NCI-H1436 (cell line): ENCODE data around the gene PARP1.
"Not testable (repeated sequence)": the region's sequence is repeated elsewhere in the genome, so short reads cannot be mapped to it uniquely, and the experiment has no call there.

ENCODE experiments used
- DNase-seq: peaks from one replicate; lab custom pipeline; 2025; lab: John Stamatoyannopoulos, UW

The PARP1 gene

DNA sequence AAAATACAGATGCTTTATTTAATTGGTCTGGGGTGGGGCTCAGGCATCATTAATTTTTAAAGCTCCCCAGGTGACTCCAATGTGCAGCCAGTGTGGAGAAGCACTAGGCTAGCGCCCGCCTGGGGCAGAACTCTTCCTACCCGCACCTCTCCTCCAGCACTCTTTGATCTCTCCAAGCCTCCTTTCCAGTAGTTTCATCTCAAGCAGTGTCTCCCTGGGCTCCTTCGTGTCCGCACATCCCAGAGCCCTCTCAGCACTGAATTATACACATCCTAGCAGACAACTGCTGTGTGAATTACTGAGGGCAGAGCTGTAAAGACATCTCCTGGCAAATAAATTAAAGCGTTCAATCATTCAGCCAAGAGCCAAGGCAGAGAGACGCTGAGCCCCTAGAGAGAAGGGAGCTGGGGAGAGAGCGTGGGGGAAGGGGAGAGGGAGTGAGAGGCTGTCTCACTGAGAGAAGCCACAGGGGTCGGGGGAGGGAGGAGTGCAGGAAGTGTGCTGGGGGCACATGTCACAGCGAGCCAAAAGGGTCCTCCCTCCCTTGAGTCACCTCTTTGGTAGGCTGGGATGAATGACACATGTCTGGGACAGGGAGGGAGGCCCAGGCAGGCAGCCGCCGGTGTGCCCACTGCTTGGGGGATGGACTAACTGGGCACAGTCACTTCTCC lies 21.0 kb upstream of the PARP1 start:
- DNase-seq, result peak; percentile 69

DNA sequence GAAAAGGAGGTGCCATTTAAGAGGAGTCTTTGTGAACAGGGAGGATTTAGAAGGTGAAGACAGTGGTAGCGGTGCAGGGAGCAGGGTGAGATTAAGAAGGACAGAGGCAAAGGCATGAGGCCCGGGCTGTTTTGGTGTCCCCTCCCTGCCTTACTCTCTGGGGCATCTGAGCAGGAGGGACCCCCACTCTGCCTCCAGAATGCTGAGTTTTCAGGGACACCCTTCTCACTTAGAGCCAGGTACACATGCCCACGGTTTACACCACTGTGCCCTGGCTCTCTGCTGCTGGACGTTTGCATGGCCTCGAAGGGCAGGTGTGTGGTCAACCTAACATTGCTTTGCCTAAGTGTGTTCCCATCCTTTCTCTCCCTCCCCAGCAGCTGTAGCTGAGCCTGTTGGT lies 20.5 kb upstream of the PARP1 start:
- no peak for DNase-seq

DNA sequence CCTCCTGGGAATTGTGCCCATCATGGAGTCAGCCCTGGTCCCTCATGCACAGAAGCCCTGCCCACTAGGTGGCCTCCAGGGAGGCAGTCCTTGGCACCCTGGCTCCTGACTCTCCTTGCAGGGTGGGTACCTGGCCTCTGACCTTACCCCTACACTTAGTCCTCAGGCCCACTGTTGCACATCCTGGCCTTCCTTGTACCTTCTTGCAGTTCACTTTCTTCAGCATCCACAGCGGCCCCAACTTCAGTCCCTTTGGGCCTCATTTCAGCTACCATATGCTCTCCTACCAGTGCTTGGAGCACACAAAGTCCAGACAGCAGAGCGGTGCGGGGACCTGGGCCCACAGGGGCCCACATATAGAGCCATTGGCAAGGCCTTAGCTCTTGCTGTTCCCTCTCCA lies 19.2 kb upstream of the PARP1 start:
- DNase-seq, result no peak

DNA sequence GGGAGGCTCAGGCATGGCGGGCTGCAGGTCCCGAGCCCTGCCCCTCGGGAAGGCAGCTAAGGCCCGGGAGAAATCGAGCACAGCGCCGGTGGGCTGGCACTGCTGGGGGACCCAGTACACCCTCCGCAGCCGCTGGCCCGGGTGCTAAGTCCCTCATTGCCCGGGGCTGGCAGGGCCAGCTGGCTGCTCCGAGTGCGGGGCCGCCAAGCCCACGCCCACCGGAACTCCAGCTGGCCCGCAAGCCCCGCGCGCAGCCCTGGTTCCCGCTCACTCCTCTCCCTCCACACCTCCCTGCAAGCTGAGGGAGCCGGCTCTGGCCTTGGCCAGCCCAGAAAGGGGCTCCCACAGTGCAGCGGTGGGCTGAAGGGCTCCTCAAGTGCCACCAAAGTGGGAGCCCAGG lies 18.5 kb upstream of the PARP1 start:
- not testable (repeated sequence) for DNase-seq

DNA sequence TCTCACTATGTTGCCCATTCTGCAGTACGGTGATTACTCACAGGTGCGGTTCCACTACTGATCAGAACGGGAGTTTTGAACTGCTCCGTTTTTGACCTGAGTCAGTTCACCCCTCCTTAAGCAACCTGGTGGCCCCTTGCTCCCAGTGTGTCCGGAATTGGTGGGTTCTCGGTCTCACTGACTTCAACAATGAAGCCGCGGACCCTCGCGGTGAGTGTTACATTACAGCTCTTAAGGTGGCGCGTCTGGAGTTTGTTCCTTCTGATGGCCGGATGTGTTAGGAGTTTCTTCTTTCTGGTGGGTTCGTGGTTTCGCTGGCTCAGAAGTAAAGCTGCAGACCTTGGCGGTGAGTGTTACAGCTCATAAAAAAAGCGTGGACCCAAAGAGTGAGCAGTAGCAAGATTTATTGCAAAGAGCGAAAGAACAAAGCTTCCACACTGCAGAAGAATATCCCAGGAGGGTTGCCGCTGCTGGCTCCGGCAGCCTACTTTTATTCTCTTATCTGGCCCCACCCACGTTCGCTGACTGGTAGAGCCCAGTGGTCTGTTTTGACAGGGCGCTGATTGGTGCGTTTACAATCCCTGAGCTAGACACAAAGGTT lies 17.6 kb upstream of the PARP1 start:
- DNase-seq, result no peak

DNA sequence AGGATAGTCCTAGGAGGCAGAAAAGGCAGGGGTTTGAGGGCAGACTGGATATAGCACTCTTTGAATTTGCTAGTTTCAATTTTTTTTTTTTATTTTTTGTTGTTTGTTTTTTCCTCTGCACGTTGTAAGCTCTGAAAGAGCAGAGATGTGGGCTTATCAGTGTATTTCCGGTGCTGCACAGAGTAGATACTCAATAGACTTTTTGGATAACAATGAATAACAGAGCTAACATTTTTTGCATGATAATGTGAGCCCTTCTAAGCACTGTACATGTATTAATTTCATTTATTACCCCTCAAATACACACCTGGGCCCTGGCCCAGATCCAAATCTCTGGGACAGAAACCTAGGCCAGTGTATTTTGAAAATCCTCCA lies 17.1 kb upstream of the PARP1 start:
- no peak for DNase-seq

DNA sequence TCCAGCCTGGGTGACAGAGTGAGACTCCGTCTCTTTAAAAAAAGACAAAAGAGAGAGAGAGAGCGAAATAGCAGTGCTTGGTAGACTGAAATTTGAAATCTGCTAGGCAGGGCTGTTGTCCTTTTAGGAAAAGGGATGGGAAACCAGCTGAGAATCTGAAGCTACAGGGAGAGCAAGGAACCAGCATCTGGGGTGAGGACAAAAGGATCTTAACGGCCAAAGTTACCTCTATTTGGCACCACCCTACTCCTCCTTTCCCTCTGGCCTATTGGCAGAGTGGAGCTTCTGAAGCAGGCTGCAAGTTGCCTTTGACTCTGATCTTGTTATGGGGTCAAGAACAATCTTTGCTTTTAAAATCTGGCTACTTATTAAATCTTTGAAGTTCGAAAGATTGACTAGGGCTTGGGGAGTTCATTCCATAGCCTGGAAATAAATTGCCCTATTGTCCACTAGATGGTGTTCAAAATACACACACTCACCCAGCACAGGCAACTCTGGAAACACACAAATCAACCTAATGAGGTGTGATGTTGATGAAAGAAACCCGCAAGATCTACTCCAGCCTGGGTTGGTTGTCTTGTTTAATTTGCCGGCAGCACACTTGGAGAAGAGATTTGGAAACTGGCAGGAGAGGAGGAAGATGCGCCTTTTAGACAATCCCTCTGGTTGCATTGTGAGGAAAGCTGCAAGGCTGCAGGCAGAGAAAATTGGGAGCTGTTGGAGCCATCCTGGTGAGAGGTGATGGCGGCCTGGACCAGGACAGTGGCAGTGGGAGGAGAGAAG lies 16.5 kb upstream of the PARP1 start:
- DNase-seq, result peak; percentile 63

DNA sequence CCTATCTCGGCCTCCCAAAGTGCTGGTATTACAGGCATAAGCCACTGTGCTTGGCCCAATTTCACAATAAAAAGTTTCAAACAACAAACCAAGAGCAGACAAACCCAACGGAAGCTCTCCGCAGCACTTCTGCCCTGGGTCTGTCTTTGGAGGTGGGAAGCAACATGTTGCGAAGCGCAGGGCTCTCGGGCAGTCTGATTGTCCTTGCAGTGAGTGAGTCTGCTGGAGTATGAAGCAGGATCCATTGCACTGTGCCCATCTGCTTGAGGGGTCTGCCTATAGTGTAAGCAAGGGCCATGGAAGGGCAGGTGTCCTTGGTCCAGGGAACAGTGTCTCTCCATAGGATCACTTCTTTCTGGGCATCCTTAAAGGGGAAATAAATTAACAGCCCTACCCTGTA lies 14.6 kb upstream of the PARP1 start:
- DNase-seq, result no peak

DNA sequence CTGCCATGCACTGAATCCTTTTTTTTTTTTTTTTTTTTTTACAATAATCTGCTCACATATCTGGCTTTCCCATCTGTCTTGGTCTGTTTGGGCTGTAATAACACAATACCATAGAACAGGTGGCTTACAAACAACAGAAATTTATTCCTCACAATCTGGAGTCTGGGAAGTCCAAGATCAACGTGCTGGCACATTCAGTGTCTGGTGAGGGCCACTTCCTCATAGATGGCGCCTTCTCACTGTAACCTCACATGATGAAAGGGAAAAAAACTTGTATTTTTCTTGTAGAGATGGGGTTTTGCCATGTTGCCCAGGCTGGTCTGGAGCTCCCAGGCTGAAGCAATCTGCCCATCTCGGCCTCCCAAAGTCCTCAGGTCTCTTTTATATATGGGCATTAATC lies 13.0 kb upstream of the PARP1 start:
- DNase-seq, result no peak

DNA sequence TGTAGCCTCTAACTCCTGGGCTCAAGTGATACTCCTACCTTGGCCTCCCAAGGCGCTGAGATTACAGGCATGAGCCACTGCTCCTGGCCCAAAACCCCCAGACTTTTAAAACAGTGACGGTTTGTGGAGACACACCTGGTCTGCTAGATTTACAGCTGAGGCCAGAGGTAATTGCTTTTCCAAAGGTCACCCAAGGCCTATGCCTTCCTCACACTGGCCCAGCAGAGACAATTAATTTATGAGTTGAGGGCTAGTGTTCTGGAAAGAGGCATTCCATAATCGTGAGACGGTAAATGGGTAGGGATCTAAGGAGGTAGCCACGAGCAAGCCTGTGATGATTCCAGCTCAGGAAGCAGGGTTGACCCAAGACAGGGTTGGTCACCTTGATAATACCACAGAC lies 12.4 kb upstream of the PARP1 start:
- no peak for DNase-seq

DNA sequence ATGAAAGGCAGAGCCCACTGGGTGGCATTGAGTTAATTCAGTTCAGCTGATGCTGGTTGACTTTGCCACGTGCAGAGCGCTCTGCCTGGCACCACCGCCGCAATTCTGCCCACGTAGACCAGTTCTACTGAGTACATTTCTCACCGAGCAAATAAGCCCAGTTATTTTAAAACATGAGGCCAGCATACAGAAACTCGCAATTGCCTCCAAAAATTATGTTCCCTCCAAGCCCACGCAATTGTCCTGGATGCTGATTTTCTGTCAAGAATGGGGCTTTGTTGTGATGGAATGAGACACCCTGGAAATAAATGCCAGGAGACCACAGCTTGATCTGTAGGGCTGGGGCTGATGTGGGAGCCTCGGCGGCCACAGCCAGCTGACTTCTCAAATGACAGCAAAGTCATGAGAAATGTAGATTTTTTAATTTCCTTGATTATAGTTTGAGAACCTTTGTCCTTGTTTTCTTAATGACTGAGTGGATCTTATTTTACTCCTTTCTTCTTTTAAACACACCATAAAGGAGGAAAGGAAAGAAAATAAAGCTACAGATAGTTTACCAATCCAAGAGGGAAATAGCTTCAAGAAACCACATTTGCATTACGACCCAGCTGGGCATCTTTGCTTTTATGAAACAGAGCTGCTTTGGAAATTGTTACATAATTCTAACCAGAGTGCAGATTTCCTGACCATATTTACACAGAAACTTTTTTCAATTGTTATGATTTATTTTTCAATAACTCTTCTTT lies 11.6 kb upstream of the PARP1 start:
- no peak for DNase-seq

DNA sequence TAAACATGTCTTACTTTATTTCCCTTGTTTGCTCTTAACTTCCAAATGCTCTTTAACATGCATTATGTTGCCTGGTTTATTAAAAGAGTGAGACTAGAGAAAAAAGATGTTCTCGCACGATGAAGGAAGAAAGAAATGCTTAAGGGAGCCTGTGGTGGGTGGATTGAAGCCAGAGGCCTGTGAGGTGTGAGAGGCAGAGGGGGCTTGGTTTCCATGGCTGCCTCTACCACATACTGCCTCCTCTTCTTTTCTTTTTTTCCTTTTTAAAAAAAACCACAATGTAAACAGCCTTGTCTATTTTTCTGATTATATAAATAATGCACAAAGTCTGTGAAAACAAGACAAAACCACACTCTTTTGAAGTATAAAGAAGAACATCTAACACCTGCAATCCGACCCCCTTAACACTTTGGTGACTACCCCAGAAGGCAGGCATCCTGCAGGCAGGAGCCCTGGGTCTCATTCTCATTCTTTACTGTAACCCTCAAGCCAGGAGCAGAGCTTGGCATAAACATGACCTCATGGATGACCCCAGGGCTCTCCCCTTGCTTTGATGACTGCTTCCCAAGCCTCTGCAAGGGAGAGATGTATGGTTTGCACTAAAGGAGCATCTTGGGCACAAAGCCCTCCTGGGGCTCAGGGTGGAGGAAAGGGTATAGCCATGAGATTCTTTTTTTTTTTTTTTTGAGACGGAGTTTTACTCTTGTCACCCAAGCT lies 10.1 kb upstream of the PARP1 start:
- no peak for DNase-seq

DNA sequence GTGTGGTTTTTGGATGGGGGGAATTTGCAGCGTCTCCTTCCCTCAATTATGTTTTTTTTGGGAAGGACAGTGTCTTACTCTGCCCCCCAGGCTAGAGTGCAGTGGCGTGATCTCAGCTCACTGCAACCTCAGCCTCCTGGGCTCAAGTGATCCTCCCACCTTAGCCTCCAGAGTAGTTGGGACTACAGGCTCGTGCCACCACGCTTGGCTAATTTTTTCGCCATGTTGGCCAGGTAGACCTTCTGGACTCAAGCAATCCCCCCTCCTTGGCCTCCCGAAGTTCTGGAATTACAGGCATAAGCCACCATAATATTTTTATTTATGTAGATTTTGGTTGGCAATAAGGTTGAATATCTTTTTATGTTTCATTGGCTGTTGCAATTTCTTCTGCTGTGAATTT lies 9.5 kb upstream of the PARP1 start:
- no peak for DNase-seq

DNA sequence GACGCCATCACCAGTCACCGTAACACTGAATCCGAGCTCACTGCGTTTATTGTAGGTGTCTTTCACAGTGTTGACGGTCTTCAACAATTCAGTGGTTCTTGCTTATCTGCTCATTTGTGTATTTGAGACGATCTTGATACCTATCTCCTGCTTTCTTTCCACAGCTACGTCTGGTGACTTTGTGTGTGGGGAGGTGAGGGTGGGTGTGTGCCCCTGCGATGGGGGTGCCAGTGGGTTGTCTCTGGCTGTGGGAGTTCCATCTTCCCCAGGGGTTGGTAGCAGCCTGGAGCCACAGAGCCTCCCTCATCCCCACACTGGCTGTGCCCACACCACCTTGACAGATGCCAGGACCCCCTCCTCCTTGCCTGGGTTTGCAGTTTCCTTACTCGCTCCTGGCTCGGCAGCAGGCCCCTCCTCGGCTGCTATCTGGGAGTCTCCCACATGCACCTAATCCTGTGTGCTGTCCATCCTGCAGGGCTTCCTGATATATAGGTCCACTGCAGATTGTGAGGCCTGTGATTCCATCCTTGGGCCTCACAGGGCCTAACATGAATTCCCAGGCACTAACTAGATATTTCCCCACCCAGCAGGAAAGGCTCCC lies 6.3 kb upstream of the PARP1 start:
- DNase-seq, result no peak

DNA sequence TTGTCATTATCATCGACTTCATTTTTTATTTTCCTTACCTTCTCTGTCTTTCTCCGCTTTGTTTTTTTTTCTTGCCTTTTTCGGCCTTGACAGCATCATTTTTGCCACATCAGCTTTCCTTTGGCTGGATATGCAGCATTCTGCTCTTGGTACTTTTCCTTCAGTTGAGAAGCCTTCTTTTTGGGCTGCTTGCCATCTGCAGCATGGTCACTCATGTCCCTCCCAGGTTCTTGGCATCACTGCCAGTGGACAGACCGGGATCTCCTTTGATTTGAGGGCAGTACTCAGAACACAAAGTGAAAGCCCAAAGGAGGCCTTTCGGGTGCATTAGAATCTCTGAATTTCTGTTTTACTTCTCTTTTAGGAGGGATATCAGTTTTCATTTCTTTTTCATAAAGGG lies 3.7 kb upstream of the PARP1 start:
- no peak for DNase-seq

DNA sequence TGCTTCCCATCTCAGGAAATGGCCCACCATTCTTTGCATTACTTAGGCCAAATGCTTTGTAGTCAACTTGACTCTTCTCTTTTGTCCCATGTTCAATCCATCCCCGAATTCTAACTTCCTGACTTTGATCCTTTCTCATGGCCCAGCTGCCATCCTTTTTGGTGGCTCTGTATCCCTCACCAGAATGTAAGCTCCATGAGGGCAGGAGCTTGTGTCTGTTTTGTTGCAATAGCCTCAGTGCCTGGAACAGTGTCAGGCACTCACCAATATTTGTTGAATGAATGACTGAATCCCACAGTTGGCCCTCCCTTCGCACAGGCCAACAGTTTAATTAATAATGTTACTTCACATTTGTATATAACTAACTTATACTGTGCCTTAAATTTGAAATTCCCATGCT lies 3.1 kb upstream of the PARP1 start:
- no peak for DNase-seq

DNA sequence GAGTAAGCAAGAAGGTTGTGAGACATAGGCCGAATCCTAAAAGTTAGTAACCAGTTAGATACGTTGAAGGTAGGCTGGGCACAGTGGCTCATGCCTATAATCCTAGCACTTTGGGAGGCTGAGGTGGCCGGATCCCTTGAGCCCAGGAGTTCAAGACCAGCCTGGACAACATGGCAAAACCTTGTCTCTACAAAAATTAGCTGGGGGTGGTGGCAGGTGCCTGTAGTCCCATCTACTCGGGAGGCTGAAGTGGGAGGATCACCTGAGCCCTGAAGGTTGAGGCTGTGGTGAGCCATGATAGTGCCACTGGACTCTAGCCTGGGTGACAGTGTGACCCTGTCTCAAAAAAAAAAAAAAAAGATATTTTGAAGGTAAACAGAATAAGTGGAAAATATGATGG lies 1.5 kb upstream of the PARP1 start:
- DNase-seq, result no peak

DNA sequence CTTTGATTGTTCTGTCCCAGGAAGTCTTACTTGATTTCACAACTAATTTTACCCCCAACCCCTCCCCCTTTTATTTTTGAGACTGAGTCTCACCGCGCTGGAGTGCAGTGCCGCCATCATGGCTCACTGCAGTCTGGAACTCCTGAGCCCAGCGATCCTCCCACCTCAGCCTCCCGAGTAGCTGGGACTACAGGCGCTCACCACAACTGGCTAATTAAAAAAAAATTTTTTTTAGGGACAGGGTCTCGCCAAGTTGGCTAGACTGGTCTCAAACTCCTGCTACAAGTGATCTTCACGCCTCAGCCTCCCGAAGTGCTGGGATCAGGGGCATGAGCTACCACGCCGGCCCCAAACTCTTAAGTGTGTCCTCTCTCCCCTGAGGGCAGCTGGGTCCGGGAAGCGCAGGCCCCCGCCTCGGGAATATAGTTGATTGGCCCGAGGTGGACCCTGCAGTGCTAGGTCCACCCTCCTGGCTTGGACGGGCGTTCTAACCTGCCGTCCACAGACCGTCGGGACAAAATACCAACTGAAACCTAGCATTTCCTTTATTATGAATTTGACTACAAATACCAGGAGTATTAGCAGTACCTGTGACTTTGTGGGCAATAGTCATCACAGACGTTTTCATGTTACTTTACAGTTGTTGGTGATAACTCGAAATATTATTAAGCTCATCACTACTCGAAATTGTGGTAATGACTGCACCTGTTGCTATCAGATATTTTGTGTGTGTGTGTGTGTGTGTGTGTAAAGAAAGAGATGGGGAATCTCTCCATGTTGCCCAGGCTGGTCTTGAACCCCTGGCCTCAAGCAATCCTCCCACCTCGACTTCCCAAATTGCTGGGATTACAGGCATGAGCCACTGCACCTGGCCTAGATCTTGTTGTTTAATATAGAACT lies 642 bp upstream of the PARP1 start:
- no peak for DNase-seq

DNA sequence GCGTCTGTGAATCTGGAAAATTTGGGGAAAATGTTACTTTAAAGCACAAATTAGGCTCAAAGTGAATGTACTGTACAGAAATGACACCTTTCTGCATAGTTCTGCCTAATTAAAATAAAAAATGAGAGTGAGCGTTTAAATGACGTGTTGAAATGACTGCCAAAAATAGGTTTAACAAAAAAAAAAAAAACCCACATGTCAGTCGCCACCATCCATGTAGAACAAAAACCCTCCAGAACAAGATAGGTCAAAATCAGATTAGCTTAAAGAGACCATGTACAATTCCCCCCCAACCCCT lies 745 bp downstream of the PARP1 start:
- no peak for DNase-seq

DNA sequence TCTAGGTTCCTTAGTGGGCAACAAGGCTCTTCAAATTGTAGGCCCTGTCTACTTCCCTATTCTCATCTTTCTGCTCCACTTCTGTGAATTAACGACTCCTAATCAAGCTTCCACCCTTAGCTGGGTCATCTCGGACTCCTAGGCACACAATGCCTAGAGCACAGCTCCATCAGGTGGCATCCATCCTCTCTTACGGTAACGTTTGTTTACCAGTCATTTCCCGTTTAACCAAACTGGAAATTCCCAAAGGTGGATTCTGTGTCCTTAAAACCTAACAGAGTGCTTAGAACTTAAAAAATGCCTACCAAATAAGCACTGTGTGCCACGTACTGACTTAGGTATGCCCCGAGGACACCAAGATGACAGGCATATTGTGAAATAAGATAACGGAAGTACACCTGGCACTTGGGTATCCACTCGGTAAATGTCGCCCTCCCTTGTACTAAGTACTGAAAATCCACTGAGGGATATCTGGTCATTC lies 1.5 kb downstream of the PARP1 start:
- DNase-seq, result no peak
